Measurements from ENCODE around the gene PIERCE2.
"Not testable (repeated sequence)": the region's sequence is repeated elsewhere in the genome, so short reads cannot be mapped to it uniquely, and the experiment has no call there.

The PIERCE2 gene, protein sequence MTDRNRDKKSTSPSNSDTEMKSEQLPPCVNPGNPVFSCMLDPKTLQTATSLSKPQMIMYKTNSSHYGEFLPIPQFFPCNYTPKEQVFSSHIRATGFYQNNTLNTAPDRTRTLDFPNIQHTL

GRCh38 chr15:55408012-55408928 lies at the start of gene PIERCE2, which contains the start of gene CCPG1:
Gene PIERCE2 (plus strand): TSS chr15:55408495. CDS start chr15:55408769, 274 bp downstream.
Gene CCPG1 (minus strand): TSS chr15:55408359. CDS start chr15:55389424, 18,935 bp downstream.
- DNase-seq: peak; percentile 62 to 96 (median 87)

DNA sequence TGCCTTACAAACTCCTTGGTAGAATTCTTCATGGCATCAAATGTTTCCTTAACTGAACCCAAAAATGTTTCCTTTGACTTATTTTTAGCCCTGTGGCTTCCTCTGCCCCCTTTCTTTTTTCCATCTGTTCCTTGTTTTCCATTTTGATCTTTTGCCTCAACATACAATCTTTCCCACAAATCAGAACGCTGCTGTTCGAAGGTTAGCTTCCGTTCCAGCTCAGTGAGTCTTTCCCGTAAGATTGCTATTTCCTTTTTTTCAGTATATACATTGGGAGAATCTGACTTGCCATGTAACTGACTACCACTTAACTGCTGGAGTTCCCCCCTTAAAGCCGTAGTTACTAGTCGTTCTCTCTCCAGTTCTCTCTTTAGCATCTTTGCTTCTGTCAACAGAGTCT lies 48.0 kb upstream of the PIERCE2 start:
- DNase-seq: no peak

GRCh38 chr15:55361048-55361447 lies 47.2 kb upstream of the PIERCE2 start:
- DNase-seq: no peak

- no peak for DNase-seq
These were observed 45.7 kb upstream of the PIERCE2 start for GRCh38 chr15:55362641-55363040.

DNA sequence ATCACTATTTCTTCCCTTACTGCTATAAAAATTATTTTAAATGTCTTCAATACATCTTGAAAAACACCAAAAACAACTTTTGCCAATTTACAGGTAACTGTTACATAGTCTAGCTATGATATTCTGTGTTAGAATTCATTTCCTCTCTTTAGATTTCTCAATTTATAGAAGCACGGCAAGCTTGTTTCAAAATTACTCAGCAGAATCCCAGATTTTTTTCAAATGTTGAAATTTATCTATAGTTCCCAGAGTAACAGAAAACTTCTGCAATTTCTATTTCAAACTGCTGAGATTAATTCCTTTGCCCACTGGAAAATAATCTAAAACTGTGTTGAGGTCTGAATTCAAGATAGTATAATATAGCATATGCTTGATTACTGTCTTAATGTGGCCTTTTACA lies 41.3 kb upstream of the PIERCE2 start:
- no peak for DNase-seq

DNA sequence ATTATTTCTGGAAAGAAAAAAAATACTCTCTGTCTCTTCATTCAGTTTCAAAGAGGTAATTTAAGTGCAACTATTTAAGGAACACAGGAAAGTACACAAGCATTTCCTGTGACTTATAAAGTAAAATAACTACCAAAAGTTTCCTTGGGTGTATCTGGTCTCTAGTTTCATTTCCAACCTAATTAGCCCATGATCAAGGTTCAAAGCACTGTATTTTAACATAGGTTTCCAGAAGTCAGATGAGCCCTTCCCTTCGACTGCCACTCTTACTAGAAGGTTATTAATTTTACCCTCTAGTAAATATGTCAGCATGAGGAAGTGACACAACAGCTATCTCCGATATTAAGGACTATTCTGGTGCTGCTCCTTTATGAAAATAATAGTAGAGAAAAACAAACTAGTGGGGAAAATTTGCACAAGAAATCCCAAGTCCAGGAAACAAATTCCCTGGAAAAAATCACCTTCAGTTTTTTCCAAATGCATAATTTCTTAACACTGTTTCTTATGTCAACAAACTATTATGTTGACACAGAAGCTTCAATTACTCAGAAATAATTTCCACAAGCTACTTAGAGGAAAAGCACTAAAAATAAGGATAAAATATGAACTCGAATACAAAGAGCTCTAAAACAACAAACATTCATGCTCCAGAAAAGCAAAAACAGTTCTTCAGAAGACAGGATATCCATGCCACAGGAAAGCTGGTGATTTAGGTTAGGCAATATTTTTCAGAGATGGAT lies 35.4 kb upstream of the PIERCE2 start:
- no peak for DNase-seq

GRCh38 chr15:55379095-55379494 lies 29.2 kb upstream of the PIERCE2 start:
- DNase-seq: no peak

DNA sequence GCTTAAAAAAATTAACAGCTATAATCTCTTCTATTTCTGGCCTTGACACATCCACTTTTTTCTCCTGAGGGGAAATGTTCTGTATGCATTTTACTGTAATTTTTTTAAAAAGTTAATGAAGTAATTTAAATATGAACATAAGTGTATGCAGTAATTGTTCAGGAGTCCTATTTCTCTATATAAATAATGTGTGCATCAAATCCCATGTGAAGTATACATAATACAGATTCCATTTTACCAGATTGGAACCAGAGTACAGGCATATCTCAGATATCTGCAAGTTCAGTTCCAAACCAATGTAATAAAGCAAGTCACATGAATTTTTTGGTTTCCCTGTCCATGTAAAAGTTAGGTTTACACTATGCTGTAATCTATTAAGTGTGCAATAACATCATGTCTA lies 26.7 kb upstream of the PIERCE2 start:
- no peak for DNase-seq

GRCh38 chr15:55383687-55384086 lies 24.6 kb upstream of the PIERCE2 start:
- DNase-seq: no peak

GRCh38 chr15:55387027-55387426 lies 21.3 kb upstream of the PIERCE2 start:
- DNase-seq: no peak

GRCh38 chr15:55389264-55389607 lies 19.1 kb upstream of the PIERCE2 start:
- no peak for DNase-seq

DNA sequence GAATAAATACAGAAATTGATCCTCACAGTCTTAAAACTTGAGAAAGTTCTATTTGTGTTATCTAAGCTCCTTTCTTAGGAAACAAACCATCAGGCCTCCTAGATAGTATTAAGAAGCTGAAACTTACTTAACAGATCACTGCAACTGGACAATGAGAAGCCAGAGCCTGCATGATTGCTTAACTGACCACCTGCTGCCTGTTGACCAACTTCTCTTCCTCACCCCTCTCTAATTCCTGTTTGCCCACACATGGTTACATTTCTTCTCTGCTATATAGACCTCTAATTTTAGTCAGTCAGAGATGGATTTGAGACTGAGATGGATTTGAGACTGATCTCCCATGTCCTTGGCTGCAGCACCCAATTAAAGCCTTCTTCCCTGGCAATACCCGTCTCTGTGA lies 13.6 kb upstream of the PIERCE2 start:
- DNase-seq: no peak

DNA sequence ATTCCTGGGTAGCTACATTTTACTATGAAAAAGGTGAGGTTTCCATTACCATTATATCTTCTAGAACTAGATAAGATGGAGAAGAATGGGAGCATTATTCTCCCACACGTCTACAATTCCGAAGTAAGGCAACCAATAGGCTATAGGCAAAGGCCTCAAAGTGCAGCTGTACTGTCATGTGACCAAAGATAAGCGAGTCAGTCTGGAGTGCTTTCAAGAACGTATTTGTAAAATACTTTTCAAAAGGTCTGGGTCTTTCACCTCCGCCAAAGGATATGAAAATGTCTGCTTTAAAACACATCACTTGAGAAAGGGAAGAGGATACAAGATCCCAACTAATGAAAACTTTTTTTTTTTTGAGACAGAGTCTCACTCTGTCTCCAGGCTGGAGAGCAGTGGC lies 10.1 kb upstream of the PIERCE2 start:
- no peak for DNase-seq

GRCh38 chr15:55400050-55400449 lies 8.2 kb upstream of the PIERCE2 start:
- DNase-seq: not testable (repeated sequence)

DNA sequence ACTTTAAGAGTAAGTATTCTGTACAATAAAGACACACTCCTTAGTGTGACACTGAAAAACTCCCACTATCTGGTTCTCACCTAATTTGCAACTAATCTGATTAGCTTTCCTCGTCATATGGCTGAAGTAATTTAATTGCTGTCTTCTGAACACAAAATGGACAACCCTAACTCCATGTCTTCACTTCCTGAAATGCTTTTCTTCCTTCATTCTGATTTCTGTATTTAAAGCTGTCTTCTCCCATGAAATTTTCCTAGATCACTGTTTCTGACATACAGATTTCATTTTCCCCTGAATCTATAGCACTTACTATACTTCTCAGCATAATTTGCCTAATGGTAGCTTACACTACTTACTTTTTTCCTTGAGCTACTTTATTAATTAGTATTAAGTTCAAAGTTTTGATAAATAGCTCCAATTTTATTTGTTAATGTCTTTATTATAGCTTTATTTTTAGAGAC lies 6.5 kb upstream of the PIERCE2 start:
- no peak for DNase-seq

GRCh38 chr15:55402707-55403106 lies 5.6 kb upstream of the PIERCE2 start:
- no peak for DNase-seq

DNA sequence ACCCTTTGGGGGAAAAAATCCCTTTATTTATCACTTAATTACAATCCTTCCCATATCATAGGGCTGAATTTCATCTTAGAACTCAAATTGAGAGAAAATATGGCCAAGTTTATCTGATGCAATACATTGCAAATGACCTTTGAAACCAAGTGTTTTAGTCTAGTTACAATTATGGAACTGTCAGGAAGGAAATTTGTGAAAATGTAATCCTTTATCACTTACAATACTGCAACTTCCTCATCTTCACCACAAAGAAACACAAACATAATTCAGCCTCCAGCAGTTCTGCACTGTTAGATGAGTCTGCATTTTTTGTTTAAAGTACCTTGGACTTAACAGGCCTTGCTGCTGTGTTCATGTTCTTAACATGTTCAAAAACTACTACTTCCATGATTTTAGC lies 4.8 kb upstream of the PIERCE2 start:
- DNase-seq: no peak

GRCh38 chr15:55407498-55408011 lies 740 bp upstream of the PIERCE2 start:
- DNase-seq: peak in 3 of 58 donors; percentile 30 to 64 (median 63)

- peak in 2 of 58 donors; percentile 1 to 9 for DNase-seq
These were observed 681 bp downstream of the PIERCE2 start for GRCh38 chr15:55408976-55409375.

- not testable (repeated sequence) for DNase-seq
These were observed 9.4 kb downstream of the PIERCE2 start for GRCh38 chr15:55417678-55418077.

GRCh38 chr15:55420171-55420866 lies 12.0 kb downstream of the PIERCE2 start:
- DNase-seq: no peak

Data from anterior cingulate cortex (tissue), 58 donors.